Heart left ventricle (tissue), 16 donors: ENCODE data around the gene DNAH14. TPM values are rescaled to one million over a fixed set of nuclear protein-coding genes. Genes with fewer than 3 reads are reported as not detected.
"Not testable (repeated sequence)": the region's sequence is repeated elsewhere in the genome, so short reads cannot be mapped to it uniquely, and the experiment has no call there.

Source experiments
- ATAC-seq, 4 donors: fragments of 200-7000 bp; cut with Tn5 transposase; one replicate each; pipeline ENCODE4 v1.9.1; 2020 to 2022; ENCODE audit warnings: moderate library complexity in 4 of 4, mild to moderate bottlenecking in 3 of 4, moderate number of reproducible peaks in 1 of 4
- DNase-seq, 5 donors: peaks; one replicate each; pipeline ENCODE4 v3.0.0-alpha.2; 2020
- H3K27ac ChIP-seq, 12 donors: fragments of 200-600 bp; sonication (generic) in 4 of 12; one replicate each; pipeline versions ENCODE4 v1.5.0 to v1.8.0; 2016 to 2022; ENCODE audit warnings: mild to moderate bottlenecking in 2 of 12
- H3K27me3 ChIP-seq, 9 donors: fragments of 200-600 bp; sonication (generic) in 2 of 9; one replicate each; pipeline versions ENCODE4 v1.5.1 to v1.8.0; 2016 to 2022; ENCODE audit warnings: mild to moderate bottlenecking in 3 of 9
- H3K36me3 ChIP-seq, 9 donors: fragments of 200-600 bp; sonication (generic) in 2 of 9; one replicate each; pipeline versions ENCODE4 v1.5.0 to v1.8.0; 2018 to 2022; ENCODE audit warnings: mild to moderate bottlenecking in 2 of 9
- H3K4me1 ChIP-seq, 12 donors: fragments of 200-600 bp; sonication (generic) in 4 of 12; one replicate each; pipeline versions ENCODE4 v1.5.0 to v1.8.0; 2016 to 2022; ENCODE audit warnings: mild to moderate bottlenecking in 3 of 12
- H3K4me3 ChIP-seq, 12 donors: fragments of 200-600 bp; sonication (generic) in 4 of 12; one replicate each; pipeline versions ENCODE4 v1.5.0 to v1.8.0; 2017 to 2022; ENCODE audit warnings: mild to moderate bottlenecking in 9 of 12, moderate library complexity in 4 of 12
- H3K9me3 ChIP-seq, 12 donors: fragments of 200-600 bp; sonication (generic) in 4 of 12; one replicate each; pipeline versions ENCODE4 v1.5.0 to v1.8.0; 2016 to 2022; ENCODE audit warnings: mild to moderate bottlenecking in 1 of 12
- CTCF ChIP-seq, 12 donors: fragments of 200-600 bp; sonication (generic) in 4 of 12; IDR thresholded peaks; one replicate each; pipeline versions ENCODE4 v1.5.0 to v1.8.0; 2018 to 2022; ENCODE audit warnings: antibody characterized with exemption in 12 of 12, mild to moderate bottlenecking in 5 of 12
- POLR2A ChIP-seq, 2 donors: fragments of 450-650 bp; IDR thresholded peaks; one replicate each; pipeline ENCODE4 v1.6.1; 2017; ENCODE audit warnings: antibody characterized with exemption in 2 of 2, mild to moderate bottlenecking in 2 of 2, moderate library complexity in 2 of 2
- WGBS, 4 donors: extraction: QIAGEN DNeasy Blood & Tissue Kit in 2 of 4; methylation state at CpG; one replicate each; pipeline versions ENCODE4 v1.1.5 to v1.1.7; 2013 to 2018; 5-methylcytosine and 5-hydroxymethylcytosine counted together
- intact Hi-C, 10 donors: fragments of 100-400 bp; cut with DNase I; formaldehyde crosslinking; loops; one replicate each; pipeline versions ENCODE4 v1.11.1 to v1.14.2; 2022
- polyA plus RNA-seq, 2 donors: library from polyadenylated mRNA; stranded (reverse); fragments of 200-250 nt; gene quantifications; one replicate each; pipeline ENCODE4 v1.2.3, GENCODE V29; 2013
- total RNA-seq, 9 donors: library from RNA; depleted of rRNA in 2 of 9; stranded (reverse); fragments of >200 nt in 2 of 9; fragmentation: NEBNext Ultra II Directional in 3 of 9; extraction: Animal tissue kit (Norgen Biotek cat#: 25700) in 3 of 9; gene quantifications; one replicate each; pipeline versions ENCODE4 v1.1.0 to v1.2.4, GENCODE V29; 2016 to 2023
- donor health status: ischemic (EF 13 %, LVEDD 7.1; RV severe dilation, severe dysfunction).
- donor health status: healthy with polysubstance abuse.
- donor health status: DM: no; HTN: yes; CAD: no.
- donor health status: DM: no; HTN: no; CAD: no.
- donor health status: ischemic (EF 25% LVEDD 6.9; RV normal size, moderate dysfunction).
- donor health status: ischemic (EF 25% LVEDD 5.7; RV mildly dilated, moderate dysfunction).
- donor health status: healthy.
- donor health status: DM: yes; HTN: yes; CAD: no.
- donor health status: ischemic (EF 35%, LVEDD 5.7; RV mildly dilated, moderate dysfunction).
- donor health status: nonischemic (EF 11% LVEDD 7.7; RV severe dilation, severe dysfunction).
- donor health status: DM: yes; HTN: yes; CAD: no.
- donor health status: PGD.
- donor health status: ischemic (EF 29% LVEDD 5.4; RV normal size, mild dysfunction).
- donor health status: nonischemic (EF 23%, LVEDD 6.1; RV moderate dilation, normal function).

The DNAH14 gene
- total and polyA plus RNA-seq, 11 donors: 0.24 to 6.8 (median 2.8) TPM

DNA sequence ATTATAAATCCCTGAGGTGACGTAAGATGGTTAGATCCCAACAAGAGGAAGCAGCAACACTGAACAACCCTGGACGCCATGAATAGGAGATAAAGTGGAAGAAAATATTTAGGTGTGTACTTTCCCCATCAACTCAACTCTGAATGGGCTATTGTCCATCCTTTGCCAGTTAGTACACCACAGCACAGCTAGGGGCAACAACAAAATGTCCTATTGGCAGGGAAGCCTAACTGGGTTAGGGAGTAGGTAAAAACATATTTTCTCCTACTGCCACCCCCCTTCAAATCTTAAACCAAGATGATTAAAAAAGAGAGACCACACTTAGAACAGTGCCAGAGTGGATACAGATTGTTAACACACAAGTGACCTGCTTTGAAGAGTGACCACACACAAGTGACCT is 278.3 kb downstream of the DNAH14 start:
- no peak overlapping the region for H3K4me3 ChIP-seq
- no peaks in the 10 kb centered on the region for H3K27me3 ChIP-seq
- no peaks in the 10 kb centered on the region for H3K36me3 ChIP-seq
- H3K4me1 ChIP-seq: no peaks in the 10 kb centered on the region
- H3K27ac ChIP-seq: no peak overlapping the region
- no peak for ATAC-seq
- DNase-seq: no peak
- TF ChIP-seq CTCF (IDR thresholded peaks at IDR 0.05) (no peak), POLR2A (IDR thresholded peaks at IDR 0.05) (no peak)
- 79 to 89% (median 84%) methylated on average over 2 of the region's 2 CpGs for WGBS, 4 donors
- peaks cover 0 to 26% (median 0%) of the 10 kb centered on the region in 12 donors for H3K9me3 ChIP-seq
- intact Hi-C loops: no loop called here

GRCh38 chr1:225209153-225209552 is 279.7 kb downstream of the DNAH14 start:
- ATAC-seq (no peak), DNase-seq (no peak)
- H3K4me3 ChIP-seq: no peak overlapping the region
- H3K4me1 ChIP-seq: no peaks in the 10 kb centered on the region
- H3K27ac ChIP-seq: no peak overlapping the region
- TF ChIP-seq POLR2A (IDR thresholded peaks at IDR 0.05) (no peak), CTCF (IDR thresholded peaks at IDR 0.05) (no peak)
- intact Hi-C loops: no loop called here
- no peaks in the 10 kb centered on the region for H3K36me3 ChIP-seq
- peaks cover 0 to 27% (median 0%) of the 10 kb centered on the region in 12 donors for H3K9me3 ChIP-seq
- H3K27me3 ChIP-seq: no peaks in the 10 kb centered on the region

- H3K4me1 ChIP-seq, H3K27ac ChIP-seq, intact Hi-C loops, H3K4me3 ChIP-seq, H3K27me3 ChIP-seq, ATAC-seq, H3K36me3 ChIP-seq: not testable (repeated sequence)
- DNase-seq: peak in 1 of 5 donors; percentile 19
- 55 to 67% (median 64%) methylated on average over 3 of the region's 3 CpGs for WGBS, 4 donors
- H3K9me3 ChIP-seq: peaks cover 0 to 27% (median 0%) of the 10 kb centered on the region in 12 donors
Measured at GRCh38 chr1:225210180-225210579, 280.7 kb downstream of the DNAH14 start.

DNA sequence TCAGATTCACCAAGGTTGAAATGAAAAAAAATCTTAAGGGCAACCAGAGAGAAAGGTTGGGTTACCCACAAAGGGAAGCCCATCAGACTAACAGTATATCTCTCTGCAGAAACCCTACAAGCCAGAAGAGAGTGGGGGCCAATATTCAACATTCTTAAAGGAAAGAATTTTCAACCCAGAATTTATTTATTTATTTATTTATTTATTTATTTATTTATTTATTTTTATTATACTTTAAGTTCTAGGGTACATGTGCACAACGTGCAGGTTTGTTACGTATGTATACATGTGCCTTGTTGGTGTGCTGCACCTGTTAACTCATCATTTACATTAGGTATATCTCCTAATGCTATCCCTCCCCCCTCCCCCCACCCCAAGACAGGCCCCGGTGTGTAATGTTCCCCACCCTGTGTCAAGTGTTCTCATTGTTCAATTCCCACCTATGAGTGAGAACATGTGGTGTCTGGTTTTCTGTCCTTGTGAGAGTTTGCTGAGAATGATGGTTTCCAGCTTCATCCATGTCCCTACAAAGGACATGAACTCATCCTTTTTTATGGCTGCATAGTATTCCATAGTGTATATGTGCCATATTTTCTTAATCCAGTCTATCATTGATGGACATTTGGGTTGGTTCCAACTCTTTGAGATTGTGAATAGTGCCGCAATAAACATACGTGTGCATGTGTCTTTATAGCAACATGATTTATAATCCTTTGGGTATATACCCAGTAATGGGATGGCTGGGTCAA is 282.4 kb downstream of the DNAH14 start:
- H3K36me3 ChIP-seq, H3K27ac ChIP-seq, H3K27me3 ChIP-seq, intact Hi-C loops, H3K4me1 ChIP-seq, H3K4me3 ChIP-seq, ATAC-seq, DNase-seq: not testable (repeated sequence)
- H3K9me3 ChIP-seq: peaks cover 0 to 27% (median 0%) of the 10 kb centered on the region in 12 donors
- 86 to 95% (median 91%) methylated on average over 5 of the region's 5 CpGs for WGBS, 4 donors

DNA sequence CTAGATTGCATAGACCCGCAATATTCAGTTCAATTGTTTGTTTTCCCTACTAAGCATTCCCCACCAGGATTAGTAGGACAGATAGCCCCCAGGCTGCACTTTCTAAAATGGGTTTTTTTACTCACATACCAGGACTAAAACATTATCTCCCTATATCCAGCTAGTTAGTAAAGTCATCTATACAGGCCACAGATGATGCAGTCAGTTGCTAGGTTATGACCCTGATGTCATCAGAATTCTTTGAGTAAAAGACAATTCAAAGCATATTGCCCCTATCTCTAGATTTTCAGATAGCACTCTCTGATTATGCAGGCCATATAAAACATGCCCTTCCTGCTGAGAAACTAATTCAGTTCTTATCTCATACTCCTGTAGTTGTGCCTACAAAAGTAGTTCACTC is 294.8 kb downstream of the DNAH14 start:
- no peaks in the 10 kb centered on the region for H3K27me3 ChIP-seq
- no peaks in the 10 kb centered on the region for H3K36me3 ChIP-seq
- H3K4me1 ChIP-seq: no peaks in the 10 kb centered on the region
- peaks cover 0 to 5% (median 0%) of the 10 kb centered on the region in 12 donors for H3K9me3 ChIP-seq
- no peak overlapping the region for H3K27ac ChIP-seq
- no peak for DNase-seq
- 32 to 73% (median 57%) methylated on average over 1 of the region's 1 CpG for WGBS, 4 donors
- H3K4me3 ChIP-seq: no peak overlapping the region
- intact Hi-C loops: no loop called here
- no peak for ATAC-seq
- TF ChIP-seq POLR2A (IDR thresholded peaks at IDR 0.05) (no peak), CTCF (IDR thresholded peaks at IDR 0.05) (no peak)
